ENCODE results near the gene IL1RAPL1.

Gene IL1RAPL1

DNA sequence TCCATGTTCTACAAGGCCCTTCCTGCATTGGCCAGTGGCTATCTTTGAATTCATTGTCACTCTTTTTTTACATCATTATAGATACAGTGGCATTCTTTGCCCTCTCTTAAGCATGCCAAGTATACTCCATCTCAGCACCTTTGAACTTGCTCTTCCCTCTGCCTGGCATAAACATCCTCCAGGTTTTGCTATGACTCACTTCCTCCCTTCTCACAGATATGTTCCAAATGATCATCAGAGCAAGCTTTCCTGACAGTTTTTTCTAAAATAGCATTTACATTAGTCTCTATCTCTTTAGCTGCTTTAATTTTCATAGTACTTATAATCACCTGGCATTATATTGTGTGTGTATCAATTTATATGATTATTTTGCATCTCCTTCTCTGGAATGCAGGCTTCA lies 1074.9 kb downstream of the IL1RAPL1 start:
- Histone ChIP-seq H4K20me1 (ENCODE audit: insufficient read depth, low read length, poor library complexity, severe bottlenecking) (no peaks in the 10 kb centered on the region), H3K9me3 (ENCODE audit: insufficient read depth, low read depth, low read length) (no peaks in the 10 kb centered on the region), H3K9me2 (replicated peaks; ENCODE audit: low read depth, low read length) (no peaks in the 10 kb centered on the region), H3F3A (ENCODE audit: low read depth) (no peaks in the 10 kb centered on the region), H3K9ac (ENCODE audit: low read depth, low read length, poor library complexity, severe bottlenecking) (no peak overlapping the region), H3K36me3 (ENCODE audit: insufficient read depth, low read length) (no peaks in the 10 kb centered on the region), H2AFZ (ENCODE audit: low read length) (no peak overlapping the region), H3K4me2 (ENCODE audit: low read depth, low read length, poor library complexity, severe bottlenecking) (no peak overlapping the region), H3K4me3 (ENCODE audit: low read length, poor library complexity, severe bottlenecking) (no peak overlapping the region), H3K27me3 (ENCODE audit: insufficient read depth, low read length, poor library complexity, severe bottlenecking) (no peaks in the 10 kb centered on the region), H3K79me2 (ENCODE audit: insufficient read depth, low read length) (no peaks in the 10 kb centered on the region), H3K4me1 (ENCODE audit: insufficient read depth, low read length, poor library complexity, severe bottlenecking) (no peaks in the 10 kb centered on the region)
- TF ChIP-seq, protein P1, sequence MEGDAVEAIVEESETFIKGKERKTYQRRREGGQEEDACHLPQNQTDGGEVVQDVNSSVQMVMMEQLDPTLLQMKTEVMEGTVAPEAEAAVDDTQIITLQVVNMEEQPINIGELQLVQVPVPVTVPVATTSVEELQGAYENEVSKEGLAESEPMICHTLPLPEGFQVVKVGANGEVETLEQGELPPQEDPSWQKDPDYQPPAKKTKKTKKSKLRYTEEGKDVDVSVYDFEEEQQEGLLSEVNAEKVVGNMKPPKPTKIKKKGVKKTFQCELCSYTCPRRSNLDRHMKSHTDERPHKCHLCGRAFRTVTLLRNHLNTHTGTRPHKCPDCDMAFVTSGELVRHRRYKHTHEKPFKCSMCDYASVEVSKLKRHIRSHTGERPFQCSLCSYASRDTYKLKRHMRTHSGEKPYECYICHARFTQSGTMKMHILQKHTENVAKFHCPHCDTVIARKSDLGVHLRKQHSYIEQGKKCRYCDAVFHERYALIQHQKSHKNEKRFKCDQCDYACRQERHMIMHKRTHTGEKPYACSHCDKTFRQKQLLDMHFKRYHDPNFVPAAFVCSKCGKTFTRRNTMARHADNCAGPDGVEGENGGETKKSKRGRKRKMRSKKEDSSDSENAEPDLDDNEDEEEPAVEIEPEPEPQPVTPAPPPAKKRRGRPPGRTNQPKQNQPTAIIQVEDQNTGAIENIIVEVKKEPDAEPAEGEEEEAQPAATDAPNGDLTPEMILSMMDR (conservative IDR thresholded peaks at IDR 0.05; ENCODE audit: low read length): no peak
- TF ChIP-seq EZH2phosphoT487 (IDR thresholded peaks at IDR 0.05; ENCODE audit: borderline replicate concordance): no peak

DNA sequence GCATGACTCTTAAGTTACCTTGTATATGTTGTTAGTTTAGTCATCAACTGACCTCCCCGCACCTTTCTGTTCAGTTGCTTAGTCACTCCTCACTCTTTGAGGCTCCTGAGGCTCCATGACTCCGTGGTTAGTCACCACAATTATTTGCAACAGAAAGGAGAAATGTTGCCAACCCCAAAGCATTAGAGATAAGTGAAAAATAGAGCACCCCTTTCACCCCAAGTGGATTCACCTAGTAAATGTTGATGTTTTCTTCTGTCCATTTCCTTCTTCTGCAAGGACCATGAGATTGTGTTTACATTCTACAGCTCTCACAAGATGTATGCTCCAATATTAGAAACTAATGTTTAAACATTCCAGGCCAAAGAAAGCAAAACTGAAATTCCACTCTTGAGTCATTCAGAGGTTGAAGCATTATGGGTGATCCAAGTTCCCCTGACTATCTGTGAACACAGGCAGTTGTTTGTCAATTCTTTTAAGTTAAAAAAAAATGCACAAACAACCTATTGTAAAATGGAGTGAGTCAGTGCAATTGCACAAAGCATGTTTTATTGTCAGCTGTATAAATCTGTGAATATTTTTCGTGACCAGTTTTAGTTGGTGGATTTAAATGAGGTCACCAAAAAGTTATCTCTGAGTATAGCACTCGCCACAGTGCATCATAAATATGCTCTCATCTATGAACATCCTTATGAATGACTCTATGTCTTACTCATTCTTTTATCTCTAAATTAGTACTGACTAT lies 1075.7 kb downstream of the IL1RAPL1 start:
- Histone ChIP-seq H3K9me3 (ENCODE audit: insufficient read depth, low read depth, low read length) (no peaks in the 10 kb centered on the region), H3K9ac (ENCODE audit: low read depth, low read length, poor library complexity, severe bottlenecking) (no peak overlapping the region), H3K79me2 (ENCODE audit: insufficient read depth, low read length) (no peaks in the 10 kb centered on the region), H3K36me3 (ENCODE audit: insufficient read depth, low read length) (no peaks in the 10 kb centered on the region), H4K20me1 (ENCODE audit: insufficient read depth, low read length, poor library complexity, severe bottlenecking) (no peaks in the 10 kb centered on the region), H3K4me2 (ENCODE audit: low read depth, low read length, poor library complexity, severe bottlenecking) (no peak overlapping the region), H3K9me2 (replicated peaks; ENCODE audit: low read depth, low read length) (no peaks in the 10 kb centered on the region), H2AFZ (ENCODE audit: low read length) (no peak overlapping the region), H3K27me3 (ENCODE audit: insufficient read depth, low read length, poor library complexity, severe bottlenecking) (no peaks in the 10 kb centered on the region), H3K4me3 (ENCODE audit: low read length, poor library complexity, severe bottlenecking) (no peak overlapping the region), H3F3A (ENCODE audit: low read depth) (no peaks in the 10 kb centered on the region), H3K4me1 (ENCODE audit: insufficient read depth, low read length, poor library complexity, severe bottlenecking) (no peaks in the 10 kb centered on the region)
- TF ChIP-seq, protein P1 (conservative IDR thresholded peaks at IDR 0.05; ENCODE audit: low read length): no peak
- no peak for TF ChIP-seq EZH2phosphoT487 (IDR thresholded peaks at IDR 0.05; ENCODE audit: borderline replicate concordance)

DNA sequence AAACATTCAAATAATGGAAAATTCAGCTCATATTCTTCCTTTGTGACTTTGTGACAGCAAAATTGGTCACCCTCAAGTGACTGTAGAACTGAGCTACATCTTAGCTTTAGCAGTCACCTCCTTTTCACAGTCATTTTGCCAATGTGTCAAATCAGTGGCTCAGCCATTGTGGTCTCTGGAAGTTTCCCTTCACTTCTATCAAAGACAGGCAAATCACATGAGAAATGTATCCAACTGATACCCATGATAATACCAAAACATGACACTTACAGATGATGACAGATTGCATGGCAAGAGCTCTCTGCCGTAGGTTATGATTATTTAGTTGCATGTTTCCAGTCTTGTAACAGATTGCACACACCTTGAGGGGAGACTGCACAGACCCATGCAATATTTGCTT lies 1078.3 kb downstream of the IL1RAPL1 start:
- H3K9me2 ChIP-seq (replicated peaks; ENCODE audit: low read depth, low read length): no peaks in the 10 kb centered on the region
- no peaks in the 10 kb centered on the region for H3K36me3 ChIP-seq (ENCODE audit: insufficient read depth, low read length)
- no peaks in the 10 kb centered on the region for H3K4me1 ChIP-seq (ENCODE audit: insufficient read depth, low read length, poor library complexity, severe bottlenecking)
- no peaks in the 10 kb centered on the region for H3K79me2 ChIP-seq (ENCODE audit: insufficient read depth, low read length)
- H2AFZ ChIP-seq (ENCODE audit: low read length): no peak overlapping the region
- TF ChIP-seq, protein P1 (conservative IDR thresholded peaks at IDR 0.05; ENCODE audit: low read length): no peak
- no peak for TF ChIP-seq EZH2phosphoT487 (IDR thresholded peaks at IDR 0.05; ENCODE audit: borderline replicate concordance)
- H4K20me1 ChIP-seq (ENCODE audit: insufficient read depth, low read length, poor library complexity, severe bottlenecking): no peaks in the 10 kb centered on the region
- H3K27me3 ChIP-seq (ENCODE audit: insufficient read depth, low read length, poor library complexity, severe bottlenecking): no peaks in the 10 kb centered on the region
- no peak overlapping the region for H3K9ac ChIP-seq (ENCODE audit: low read depth, low read length, poor library complexity, severe bottlenecking)
- no peak overlapping the region for H3K4me3 ChIP-seq (ENCODE audit: low read length, poor library complexity, severe bottlenecking)
- H3K9me3 ChIP-seq (ENCODE audit: insufficient read depth, low read depth, low read length): no peaks in the 10 kb centered on the region
- H3K4me2 ChIP-seq (ENCODE audit: low read depth, low read length, poor library complexity, severe bottlenecking): no peak overlapping the region
- no peaks in the 10 kb centered on the region for H3F3A ChIP-seq (ENCODE audit: low read depth)
